Measurements from ENCODE around the gene HMOX2. TPM values are rescaled to one million over a fixed set of nuclear protein-coding genes. Genes with fewer than 3 reads are reported as not detected.

The HMOX2 gene
- total and polyA plus RNA-seq, 7 donors: 20.8 to 49.0 (median 23.3) TPM

DNA sequence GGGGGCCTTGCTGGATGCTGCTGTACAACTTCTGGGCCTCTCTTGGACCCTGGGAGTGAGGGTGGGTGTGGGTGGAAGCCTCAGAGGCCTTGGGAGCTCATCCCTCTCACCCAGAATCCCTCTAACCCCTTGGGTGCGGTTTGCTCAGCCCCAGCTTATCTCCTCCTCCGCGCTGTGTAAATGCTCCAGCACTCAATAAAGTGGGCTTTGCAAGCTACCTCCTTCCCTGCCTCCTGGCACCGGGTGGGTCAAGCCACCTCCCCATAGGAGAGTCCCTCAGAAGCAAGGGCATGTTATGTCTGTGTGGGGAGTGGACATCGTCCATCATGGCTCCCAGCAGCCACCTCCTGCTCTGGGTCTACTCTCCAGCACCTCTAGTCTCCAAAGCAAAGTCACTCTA, 33.9 kb downstream of the HMOX2 start:
- no peak for DNase-seq
- intact Hi-C loops (cut with DNase I): loop anchor here in 1 of 2 donors (10.0 kb wide), 1 partner anchor 445 kb away; the partner anchor contains the start of gene SEC14L5
- TF ChIP-seq, protein P1, sequence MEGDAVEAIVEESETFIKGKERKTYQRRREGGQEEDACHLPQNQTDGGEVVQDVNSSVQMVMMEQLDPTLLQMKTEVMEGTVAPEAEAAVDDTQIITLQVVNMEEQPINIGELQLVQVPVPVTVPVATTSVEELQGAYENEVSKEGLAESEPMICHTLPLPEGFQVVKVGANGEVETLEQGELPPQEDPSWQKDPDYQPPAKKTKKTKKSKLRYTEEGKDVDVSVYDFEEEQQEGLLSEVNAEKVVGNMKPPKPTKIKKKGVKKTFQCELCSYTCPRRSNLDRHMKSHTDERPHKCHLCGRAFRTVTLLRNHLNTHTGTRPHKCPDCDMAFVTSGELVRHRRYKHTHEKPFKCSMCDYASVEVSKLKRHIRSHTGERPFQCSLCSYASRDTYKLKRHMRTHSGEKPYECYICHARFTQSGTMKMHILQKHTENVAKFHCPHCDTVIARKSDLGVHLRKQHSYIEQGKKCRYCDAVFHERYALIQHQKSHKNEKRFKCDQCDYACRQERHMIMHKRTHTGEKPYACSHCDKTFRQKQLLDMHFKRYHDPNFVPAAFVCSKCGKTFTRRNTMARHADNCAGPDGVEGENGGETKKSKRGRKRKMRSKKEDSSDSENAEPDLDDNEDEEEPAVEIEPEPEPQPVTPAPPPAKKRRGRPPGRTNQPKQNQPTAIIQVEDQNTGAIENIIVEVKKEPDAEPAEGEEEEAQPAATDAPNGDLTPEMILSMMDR (IDR thresholded peaks at IDR 0.05): no peak
- no peak for ATAC-seq
- Histone ChIP-seq H3K9me3 (no peaks in the 10 kb centered on the region), H3K36me3 (ENCODE audit: insufficient read depth in 1 of 2, low read depth in 1 of 2) (peaks cover 3 to 87% of the 10 kb centered on the region in 2 donors), H3K27ac (no peak overlapping the region), H3K4me3 (no peak overlapping the region), H3K4me1 (no peaks in the 10 kb centered on the region), H3K27me3 (ENCODE audit: insufficient read depth in 3 of 3, low read length in 2 of 3) (no peaks in the 10 kb centered on the region)
- WGBS, 3 donors: 76 to 86% (median 80%) methylated on average over 5 of the region's 5 CpGs

DNA sequence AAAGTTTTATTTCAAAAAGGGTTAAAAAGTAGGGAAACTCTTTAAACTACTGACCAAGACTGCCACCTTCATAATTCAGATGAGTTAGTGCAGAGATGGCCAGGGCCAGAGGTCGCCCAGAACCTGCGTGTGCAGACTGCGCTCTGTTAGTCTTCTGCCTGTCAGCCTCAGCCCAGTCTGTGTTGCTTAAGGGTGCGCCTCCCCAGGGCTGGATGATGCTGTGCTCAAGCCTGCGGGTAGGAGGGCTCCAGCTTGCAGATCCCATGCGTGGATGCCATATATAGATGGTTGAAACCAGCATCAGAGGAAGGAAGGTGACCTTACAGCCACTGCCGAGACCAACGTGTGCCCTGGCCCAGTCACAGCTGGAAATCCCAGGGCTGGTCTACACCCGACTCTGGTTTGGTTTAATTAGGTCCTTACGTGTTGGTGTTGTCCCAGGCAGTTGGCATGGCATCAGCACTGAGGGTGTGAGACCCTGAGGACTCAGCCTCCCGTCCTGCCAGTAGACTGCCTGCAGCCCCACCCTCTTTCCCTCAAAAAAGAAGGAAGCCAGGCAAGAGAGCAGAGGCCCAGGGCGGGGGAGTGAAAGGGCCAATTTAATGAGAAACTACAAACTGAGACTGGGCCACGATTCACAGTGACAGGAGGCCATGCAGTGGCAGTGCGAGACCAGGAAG, 34.7 kb downstream of the HMOX2 start:
- ATAC-seq (no peak), DNase-seq (no peak)
- H3K27me3 ChIP-seq (ENCODE audit: insufficient read depth in 3 of 3, low read length in 2 of 3): no peaks in the 10 kb centered on the region
- H3K4me1 ChIP-seq: peaks cover 4% of the 10 kb centered on the region
- WGBS, 3 donors: 66 to 71% (median 69%) methylated on average over 14 of the region's 14 CpGs
- no peaks in the 10 kb centered on the region for H3K9me3 ChIP-seq
- TF ChIP-seq, protein P1 (IDR thresholded peaks at IDR 0.05): no peak
- no peak overlapping the region for H3K27ac ChIP-seq
- no peak overlapping the region for H3K4me3 ChIP-seq
- intact Hi-C loops (cut with DNase I): loop anchor here in 1 of 2 donors (10.0 kb wide), 1 partner anchor 444 kb away; the partner anchor contains the start of gene SEC14L5
- peaks cover 3 to 79% of the 10 kb centered on the region in 2 donors for H3K36me3 ChIP-seq (ENCODE audit: insufficient read depth in 1 of 2, low read depth in 1 of 2)

DNA sequence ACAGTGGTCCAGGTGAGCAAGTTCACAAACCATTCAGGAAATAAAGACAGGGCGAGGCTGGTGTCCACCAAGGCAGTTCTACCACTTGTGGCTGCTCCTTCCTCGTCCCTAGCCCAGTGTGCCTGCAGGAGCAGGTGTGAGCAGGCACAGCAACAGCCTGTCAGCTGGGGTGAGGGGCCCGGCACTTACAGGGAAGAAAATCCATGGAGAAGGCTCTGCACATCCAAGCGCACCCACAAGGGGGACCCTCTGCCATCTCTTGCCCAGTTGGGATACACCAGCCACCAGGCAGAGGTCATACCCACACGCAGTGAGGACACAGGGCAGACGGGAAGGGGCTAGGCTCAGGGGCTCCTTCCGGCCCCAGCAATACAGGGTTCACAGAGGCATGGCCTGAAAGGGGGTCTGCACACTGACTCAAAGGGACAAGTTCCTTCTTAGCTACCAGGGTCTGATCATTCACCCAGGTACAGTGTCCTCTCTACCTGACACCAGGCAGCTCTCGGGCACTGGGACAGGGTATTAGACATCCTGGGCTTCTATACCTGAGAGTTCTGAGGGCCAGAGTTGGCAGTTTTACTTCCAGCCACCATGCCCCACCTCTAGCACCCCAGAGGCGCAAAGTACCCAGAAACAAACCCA, 35.4 kb downstream of the HMOX2 start:
- no peaks in the 10 kb centered on the region for H3K27me3 ChIP-seq (ENCODE audit: insufficient read depth in 3 of 3, low read length in 2 of 3)
- no peak overlapping the region for H3K27ac ChIP-seq
- no peak overlapping the region for H3K4me3 ChIP-seq
- H3K36me3 ChIP-seq (ENCODE audit: insufficient read depth in 1 of 2, low read depth in 1 of 2): peaks cover 3 to 75% of the 10 kb centered on the region in 2 donors
- ATAC-seq: peak; percentile 53 to 68 (median 58)
- H3K4me1 ChIP-seq: peaks cover 4% of the 10 kb centered on the region
- intact Hi-C loops (cut with DNase I): loop anchor here in 1 of 2 donors (10.0 kb wide), 1 partner anchor 443 kb away; the partner anchor contains the start of gene SEC14L5
- TF ChIP-seq, protein P1 (IDR thresholded peaks at IDR 0.05): peak; percentile 45
- DNase-seq: no peak
- H3K9me3 ChIP-seq: no peaks in the 10 kb centered on the region
- 61 to 72% (median 65%) methylated on average over 9 of the region's 9 CpGs for WGBS, 3 donors

- TF ChIP-seq, protein P1 (IDR thresholded peaks at IDR 0.05): no peak
- no peak for ATAC-seq
- no peak for DNase-seq
- Histone ChIP-seq H3K4me1 (peaks cover 4% of the 10 kb centered on the region), H3K9me3 (no peaks in the 10 kb centered on the region), H3K27ac (no peak overlapping the region), H3K4me3 (no peak overlapping the region), H3K27me3 (ENCODE audit: insufficient read depth in 3 of 3, low read length in 2 of 3) (no peaks in the 10 kb centered on the region), H3K36me3 (ENCODE audit: insufficient read depth in 1 of 2, low read depth in 1 of 2) (peaks cover 3 to 66% of the 10 kb centered on the region in 2 donors)
- WGBS, 3 donors: 92 to 95% (median 95%) methylated on average over 10 of the region's 10 CpGs
- intact Hi-C loops (cut with DNase I): loop anchor here in 1 of 2 donors (10.0 kb wide), 1 partner anchor 442 kb away; the partner anchor contains the start of gene SEC14L5
Observed at GRCh38 chr16:4512473-4512872, 36.3 kb downstream of the HMOX2 start.

All from psoas muscle (tissue), 8 donors.